PC-9 (cell line): Measurements from ENCODE around the gene PRR5L. TPM values are rescaled to one million over a fixed set of nuclear protein-coding genes. Genes with fewer than 3 reads are reported as not detected.
A peak's percentile ranks its signal among the peaks of the same experiment; 100 is the strongest.

Experiments
- BruUV-seq: library from RNA; stranded (reverse); fragments of 400-500 nt; replicated peaks from 2 replicates; lab custom pipeline; 2021; lab: Mats Ljungman, UMichigan
- CTCF ChIA-PET: fragments of 300-600 bp; sonication (Branson Sonifier 250); formaldehyde crosslinking; loops from one replicate; lab custom pipeline; 2022; ENCODE audit warnings: antibody characterized with exemption; lab: Charles Lee
- POLR2A ChIA-PET: fragments of 300-600 bp; sonication (Branson Sonifier 250); formaldehyde crosslinking; loops from one replicate; lab custom pipeline; 2022; ENCODE audit warnings: antibody characterized with exemption; ENCODE audit not compliant: unreplicated experiment; lab: Charles Lee
- DNase-seq, 2 experiments: peaks; one replicate each; pipeline versions ENCODE4 v3.0.0 to v3.0.0-alpha.2; 2015 to 2022; ENCODE audit warnings: mixed read lengths in 1 of 2
- H2AFZ ChIP-seq: fragments of 200-600 bp; sonication (generic); 2 replicates; pipeline ENCODE4 v1.8.1; 2017; ENCODE audit warnings: antibody characterized with exemption
- H3F3A ChIP-seq: fragments of 200-600 bp; sonication (generic); 2 replicates; pipeline ENCODE4 v1.8.1; 2017; ENCODE audit warnings: antibody characterized with exemption, mild to moderate bottlenecking, low read depth; ENCODE audit not compliant: insufficient read depth
- H3K27ac ChIP-seq: fragments of 200-600 bp; sonication (generic); 2 replicates; pipeline ENCODE4 v1.6.1; 2016; ENCODE audit warnings: mixed run types
- H3K27me3 ChIP-seq: fragments of 200-600 bp; sonication (generic); 2 replicates; pipeline ENCODE4 v1.6.1; 2016; ENCODE audit warnings: low read depth, mixed run types; ENCODE audit not compliant: insufficient read depth
- H3K36me3 ChIP-seq: fragments of 200-600 bp; sonication (generic); 2 replicates; pipeline ENCODE4 v1.6.1; 2016; ENCODE audit warnings: low read depth, mixed run types
- H3K4me1 ChIP-seq: fragments of 200-600 bp; sonication (generic); replicated peaks from 2 replicates; pipeline ENCODE4 v1.6.1; 2016; ENCODE audit warnings: mixed run types; ENCODE audit not compliant: insufficient read depth
- H3K4me2 ChIP-seq: fragments of 200-600 bp; sonication (generic); 2 replicates; pipeline ENCODE4 v1.6.1; 2017; ENCODE audit warnings: mixed run types
- H3K4me3 ChIP-seq: fragments of 200-600 bp; sonication (generic); 2 replicates; pipeline ENCODE4 v1.6.1; 2016; ENCODE audit warnings: mixed run types
- H3K79me2 ChIP-seq: fragments of 200-600 bp; sonication (generic); 2 replicates; pipeline ENCODE4 v1.6.1; 2017; ENCODE audit warnings: low read depth, mixed run types
- H3K9me2 ChIP-seq: fragments of 200-600 bp; sonication (generic); 2 replicates; pipeline ENCODE4 v1.8.1; 2017; ENCODE audit warnings: mild to moderate bottlenecking; ENCODE audit not compliant: insufficient read depth
- H3K9me3 ChIP-seq: fragments of 200-600 bp; sonication (generic); 2 replicates; pipeline ENCODE4 v1.8.1; 2016; ENCODE audit warnings: low read depth; ENCODE audit not compliant: insufficient read depth
- H4K20me1 ChIP-seq: fragments of 200-600 bp; sonication (generic); 2 replicates; pipeline ENCODE4 v1.8.1; 2017; ENCODE audit not compliant: insufficient read depth
- CTCF ChIP-seq: fragments of 200-600 bp; sonication (generic); conservative IDR thresholded peaks from 2 replicates; pipeline ENCODE4 v1.6.1; 2017; ENCODE audit warnings: mixed run types, antibody characterized with exemption, mild to moderate bottlenecking, moderate library complexity
- EZH2 ChIP-seq: fragments of 200-600 bp; sonication (generic); IDR thresholded peaks from 2 replicates; pipeline ENCODE4 v1.8.0; 2017; ENCODE audit warnings: antibody characterized with exemption, low read depth
- intact Hi-C: fragments of 100-400 bp; cut with micrococcal nuclease; formaldehyde crosslinking; loops from one replicate; pipeline ENCODE4 v1.10.0; 2022; ENCODE audit not compliant: unreplicated experiment
- total RNA-seq: library from RNA; stranded (reverse); gene quantifications from 2 replicates; pipeline ENCODE4 v1.2.3, GENCODE V29; 2021

Gene PRR5L
- total RNA-seq, 1 experiment from 2014 or later = 5.1 TPM

- no peaks in the 10 kb centered on the region for H3K27me3 ChIP-seq
- ChIA-PET POLR2A (no interaction called here), CTCF (no interaction called here)
- peaks cover 14% of the 10 kb centered on the region for H3K4me1 ChIP-seq
- DNase-seq = no peak
- peak overlapping the region; percentile 94; the same call in 1 of the 2 replicates for H3K4me3 ChIP-seq
- no peak overlapping the region for H3K27ac ChIP-seq
- H3K9me2 ChIP-seq = no peaks in the 10 kb centered on the region
- H3K79me2 ChIP-seq = peaks cover 51% of the 10 kb centered on the region
- BruUV-seq = no TSS peak
- peaks cover 34% of the 10 kb centered on the region for H4K20me1 ChIP-seq
- peak overlapping the region; percentile 80 for H3K4me2 ChIP-seq
- no peaks in the 10 kb centered on the region for H3K9me3 ChIP-seq
- H3K36me3 ChIP-seq = no peaks in the 10 kb centered on the region
- H3F3A ChIP-seq = peaks cover 12% of the 10 kb centered on the region
- intact Hi-C loops = no loop called here
- no peak overlapping the region for H2AFZ ChIP-seq
- TF ChIP-seq CTCF = no peak
- TF ChIP-seq EZH2 = no peak
Measured at GRCh38 chr11:36507824-36508489, 211.9 kb downstream of the PRR5L start.

- peaks cover 14% of the 10 kb centered on the region for H3K4me1 ChIP-seq
- H3K4me2 ChIP-seq = peak overlapping the region; percentile 80
- H3K79me2 ChIP-seq = peaks cover 46% of the 10 kb centered on the region
- TSS peak; percentile 63 for BruUV-seq
- CTCF ChIA-PET = interaction anchor here (0.6 kb wide), 1 partner anchor 588 kb away, joined by 4 read pairs; no protein-coding TSS in a partner anchor
- no peak for DNase-seq
- H3K27ac ChIP-seq = no peak overlapping the region
- H2AFZ ChIP-seq = no peak overlapping the region; the same call in 1 of the 2 replicates
- POLR2A ChIA-PET = no interaction called here
- no peaks in the 10 kb centered on the region for H3K36me3 ChIP-seq
- peak overlapping the region; percentile 94 for H3K4me3 ChIP-seq
- no peak for TF ChIP-seq EZH2
- no peak for TF ChIP-seq CTCF
- intact Hi-C loops = no loop called here
- H4K20me1 ChIP-seq = peaks cover 30% of the 10 kb centered on the region
- peaks cover 12% of the 10 kb centered on the region for H3F3A ChIP-seq
- H3K9me2 ChIP-seq = no peaks in the 10 kb centered on the region
- no peaks in the 10 kb centered on the region; the same call in 1 of the 2 replicates for H3K9me3 ChIP-seq
- H3K27me3 ChIP-seq = no peaks in the 10 kb centered on the region
Measured at GRCh38 chr11:36508743-36509142, 212.7 kb downstream of the PRR5L start.

GRCh38 chr11:36509201-36509639 lies 213.1 kb downstream of the PRR5L start:
- intact Hi-C loops = no loop called here
- H3K79me2 ChIP-seq = peaks cover 44% of the 10 kb centered on the region
- no peaks in the 10 kb centered on the region for H3K9me2 ChIP-seq
- peak overlapping the region; percentile 94 for H3K4me3 ChIP-seq
- no TSS peak for BruUV-seq
- peak overlapping the region; percentile 99 for H2AFZ ChIP-seq
- no peak for TF ChIP-seq EZH2
- TF ChIP-seq CTCF = no peak
- no peaks in the 10 kb centered on the region; the same call in 1 of the 2 replicates for H3K9me3 ChIP-seq
- H3F3A ChIP-seq = peaks cover 12% of the 10 kb centered on the region
- peak overlapping the region; percentile 80 for H3K4me2 ChIP-seq
- CTCF ChIA-PET = interaction anchor here (0.6 kb wide), 1 partner anchor 587 kb away, joined by 4 read pairs; no protein-coding TSS in a partner anchor
- no peaks in the 10 kb centered on the region for H3K36me3 ChIP-seq
- H4K20me1 ChIP-seq = peaks cover 28% of the 10 kb centered on the region
- H3K27ac ChIP-seq = peak overlapping the region; percentile 74; the same call in 1 of the 2 replicates
- H3K4me1 ChIP-seq = peaks cover 14% of the 10 kb centered on the region
- no peaks in the 10 kb centered on the region for H3K27me3 ChIP-seq
- DNase-seq = peak in 1 of 2 experiments; percentile 58
- POLR2A ChIA-PET = no interaction called here
